Adrenal gland (tissue), 12 donors: ENCODE measurements around the gene FAM53B. TPM values are rescaled to one million over a fixed set of nuclear protein-coding genes. Genes with fewer than 3 reads are reported as not detected.

Experiments used
- DNase-seq, 7 donors: peaks; one replicate each; pipeline ENCODE4 v3.0.0-alpha.2; 2019 to 2020
- H3K27ac ChIP-seq, 5 donors: fragments of 200-600 bp; sonication (generic) in 4 of 5; 1 replicate in 3 of 5; 2 replicates in 2 of 5; pipeline versions ENCODE4 v1.5.1 to v1.8.0; 2016 to 2020; ENCODE audit warnings: mild to moderate bottlenecking in 1 of 5
- H3K27me3 ChIP-seq: fragments of 200-600 bp; 2 replicates; pipeline ENCODE4 v1.8.0; 2021
- H3K36me3 ChIP-seq, 2 donors: fragments of 200-600 bp; replicated peaks in 1 of 2; 1 replicate in 1 of 2; 2 replicates in 1 of 2; pipeline versions ENCODE4 v1.5.1 to v1.8.0; 2018 to 2022
- H3K4me1 ChIP-seq, 2 donors: fragments of 200-600 bp; replicated peaks in 1 of 2; 1 replicate in 1 of 2; 2 replicates in 1 of 2; pipeline versions ENCODE4 v1.5.1 to v1.8.0; 2018 to 2021
- H3K4me3 ChIP-seq, 4 donors: fragments of 200-600 bp; sonication (generic) in 3 of 4; one replicate each; pipeline ENCODE4 v1.5.1; 2016 to 2018
- H3K9me3 ChIP-seq, 3 donors: fragments of 200-600 bp; sonication (generic) in 1 of 3; replicated peaks in 1 of 3; 1 replicate in 2 of 3; 2 replicates in 1 of 3; pipeline versions ENCODE4 v1.5.1 to v1.8.0; 2016 to 2021
- POLR2A ChIP-seq, 2 donors: fragments of 450-650 bp; IDR thresholded peaks; one replicate each; pipeline ENCODE4 v1.6.1; 2017; ENCODE audit warnings: antibody characterized with exemption in 2 of 2, mild to moderate bottlenecking in 2 of 2, moderate library complexity in 1 of 2
- WGBS, 4 donors: extraction: QIAGEN DNeasy Blood & Tissue Kit in 2 of 4; methylation state at CpG; one replicate each; pipeline versions ENCODE4 v1.1.5 to v1.1.7; 2013 to 2017; 5-methylcytosine and 5-hydroxymethylcytosine counted together
- intact Hi-C, 2 donors: fragments of 100-400 bp; cut with DNase I; formaldehyde crosslinking; loops; one replicate each; pipeline versions ENCODE4 v1.14.1 to v1.15.0; 2022 to 2023
- polyA plus RNA-seq, 3 donors: library from polyadenylated mRNA; stranded (reverse); fragments of 200-250 nt in 2 of 3; fragments of 350-450 nt in 1 of 3; fragmentation: Illumina TruSeq in 1 of 3; extraction: RNeasy Lipid Tissue Mini Kit (QIAGEN cat#74804) in 1 of 3; gene quantifications; one replicate each; pipeline ENCODE4 v1.2.3, GENCODE V29; 2013 to 2014
- total RNA-seq, 9 donors: library from RNA; depleted of rRNA in 4 of 9; stranded (reverse); fragments of >200 nt in 4 of 9; fragments of 120-200 nt in 1 of 9; fragmentation: NEBNext Ultra II Directional in 1 of 9; extraction: Animal tissue kit (Norgen Biotek cat#: 25700) in 1 of 9; gene quantifications; one replicate each; pipeline versions ENCODE4 v1.1.0 to v1.2.4, GENCODE V29; 2013 to 2023
- TF ChIP-seq, protein P1 (sequence below), 6 experiments: fragments of 450-650 bp in 4 of 6; fragments of 200-600 bp in 2 of 6; sonication (generic) in 1 of 6; IDR thresholded peaks; 1 replicate in 5 of 6; 2 replicates in 1 of 6; pipeline versions ENCODE4 v1.5.1 to v1.8.0; 2016 to 2021; ENCODE audit warnings: antibody characterized with exemption in 6 of 6, mild to moderate bottlenecking in 2 of 6, moderate library complexity in 1 of 6
- donor health status: healthy with polysubstance abuse.
- donor health status: Bipolar disorder and iron deficiency.
- donor health status: DM: yes; HTN: yes; CAD: no.
- donor health status: DM: no; HTN: no; CAD: no.
- donor health status: DM: no; HTN: no; CAD: no.
- donor health status: DM: yes; HTN: yes; CAD: no.

FAM53B gene
- total and polyA plus RNA-seq, 12 donors, result 15.1 to 90.9 (median 65.5) TPM

DNA sequence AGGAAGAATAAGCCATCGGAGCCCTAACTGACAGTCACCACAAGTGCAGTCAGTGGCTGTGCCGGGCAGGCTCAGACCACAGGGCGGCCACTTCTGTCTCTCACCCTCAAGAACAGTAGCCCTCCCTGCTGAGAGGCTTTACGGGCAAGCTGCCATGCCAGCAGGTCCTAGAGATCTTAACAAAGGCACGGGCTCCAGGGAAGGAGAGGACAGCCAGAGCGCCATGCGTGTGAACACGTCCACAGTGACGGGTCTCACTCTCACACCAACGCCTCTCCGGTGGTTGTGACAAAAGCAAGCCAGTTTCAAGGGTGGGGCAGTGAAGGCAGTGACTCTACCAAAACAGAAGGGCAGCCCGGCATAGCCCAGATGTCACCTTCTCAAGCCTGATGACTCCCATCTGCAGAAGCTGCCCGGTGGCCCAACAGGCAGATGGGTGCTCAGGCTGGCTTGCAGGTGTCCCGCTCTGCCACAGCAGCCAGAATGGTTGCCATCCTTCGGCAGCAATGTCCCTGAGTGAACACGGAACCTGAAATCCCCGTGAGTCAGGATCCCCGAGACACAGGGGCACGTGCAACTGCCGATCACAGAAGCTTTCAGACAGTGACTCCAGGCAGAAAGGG lies 102.0 kb downstream of the FAM53B start:
- H3K4me1 ChIP-seq, result peaks cover 35 to 62% of the 10 kb centered on the region in 2 donors
- WGBS, 4 donors, result 92 to 98% (median 92%) methylated on average over 7 to 20 of the region's 20 CpGs
- intact Hi-C loops, result loop anchor here in 1 of 2 donors (10.0 kb wide), 1 partner anchor 93 kb away; no protein-coding TSS in a partner anchor

DNA sequence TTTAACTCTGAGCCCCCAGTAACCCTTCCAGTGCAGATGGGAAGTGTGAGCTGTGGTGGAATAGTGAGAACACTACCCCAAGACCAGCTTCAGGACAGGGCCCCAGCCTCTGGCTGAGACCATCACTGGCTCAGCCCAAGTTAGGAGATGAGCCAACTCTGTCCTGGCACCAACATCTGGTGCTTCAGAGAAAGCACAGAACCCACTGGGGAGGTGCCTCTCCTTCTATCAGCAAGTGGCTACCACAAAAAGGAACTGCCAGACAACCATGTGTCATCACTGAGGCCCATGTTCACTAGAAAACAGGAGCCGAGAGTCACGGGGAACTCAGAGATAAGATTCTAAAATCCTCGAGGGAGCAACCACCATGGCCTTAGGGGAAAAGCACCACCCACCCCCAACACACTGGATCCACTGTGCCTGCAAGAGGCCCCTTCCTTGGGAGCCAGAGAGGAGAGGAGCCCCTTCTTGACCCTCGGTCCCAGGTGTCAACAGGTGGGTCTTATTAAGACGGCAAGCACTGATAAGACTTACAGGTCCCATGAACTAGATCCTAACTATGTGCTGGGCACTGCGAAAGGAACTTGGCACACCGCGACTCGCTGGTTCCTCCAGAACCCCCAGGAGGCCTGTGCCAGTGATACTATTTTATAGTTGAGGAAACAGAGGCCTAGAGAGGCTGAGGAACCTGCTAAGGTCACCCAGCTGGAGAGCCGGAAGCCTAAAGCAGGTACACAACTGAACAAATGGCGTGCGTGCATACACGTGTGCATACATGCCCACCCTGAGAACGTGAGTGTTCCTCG lies 102.7 kb downstream of the FAM53B start:
- Histone ChIP-seq H3K27me3 (no peaks in the 10 kb centered on the region), H3K36me3 (no peaks in the 10 kb centered on the region), H3K4me3 (no peak overlapping the region), H3K9me3 (no peaks in the 10 kb centered on the region), H3K4me1 (peaks cover 28 to 59% of the 10 kb centered on the region in 2 donors), H3K27ac (peak overlapping the region in 4 of 5 donors; percentile 52 to 80 (median 66))
- WGBS, 4 donors, result 61 to 75% (median 66%) methylated on average over 8 to 15 of the region's 15 CpGs
- intact Hi-C loops, result loop anchor here in 1 of 2 donors (10.0 kb wide), 1 partner anchor 93 kb away; no protein-coding TSS in a partner anchor
- DNase-seq, result peak in 6 of 7 donors; percentile 68 to 85 (median 79)
- TF ChIP-seq, protein P1, sequence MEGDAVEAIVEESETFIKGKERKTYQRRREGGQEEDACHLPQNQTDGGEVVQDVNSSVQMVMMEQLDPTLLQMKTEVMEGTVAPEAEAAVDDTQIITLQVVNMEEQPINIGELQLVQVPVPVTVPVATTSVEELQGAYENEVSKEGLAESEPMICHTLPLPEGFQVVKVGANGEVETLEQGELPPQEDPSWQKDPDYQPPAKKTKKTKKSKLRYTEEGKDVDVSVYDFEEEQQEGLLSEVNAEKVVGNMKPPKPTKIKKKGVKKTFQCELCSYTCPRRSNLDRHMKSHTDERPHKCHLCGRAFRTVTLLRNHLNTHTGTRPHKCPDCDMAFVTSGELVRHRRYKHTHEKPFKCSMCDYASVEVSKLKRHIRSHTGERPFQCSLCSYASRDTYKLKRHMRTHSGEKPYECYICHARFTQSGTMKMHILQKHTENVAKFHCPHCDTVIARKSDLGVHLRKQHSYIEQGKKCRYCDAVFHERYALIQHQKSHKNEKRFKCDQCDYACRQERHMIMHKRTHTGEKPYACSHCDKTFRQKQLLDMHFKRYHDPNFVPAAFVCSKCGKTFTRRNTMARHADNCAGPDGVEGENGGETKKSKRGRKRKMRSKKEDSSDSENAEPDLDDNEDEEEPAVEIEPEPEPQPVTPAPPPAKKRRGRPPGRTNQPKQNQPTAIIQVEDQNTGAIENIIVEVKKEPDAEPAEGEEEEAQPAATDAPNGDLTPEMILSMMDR (IDR thresholded peaks at IDR 0.05), result no peak
- no peak for TF ChIP-seq POLR2A (IDR thresholded peaks at IDR 0.05)

More for the DNA sequence above, 102.0 kb downstream of the FAM53B start:
- Histone ChIP-seq H3K9me3 (no peaks in the 10 kb centered on the region), H3K27ac (peak overlapping the region in 4 of 5 donors; percentile 52 to 80 (median 66)), H3K4me3 (no peak overlapping the region), H3K36me3 (no peaks in the 10 kb centered on the region), H3K27me3 (no peaks in the 10 kb centered on the region)
- DNase-seq, result no peak
- no peak for TF ChIP-seq POLR2A (IDR thresholded peaks at IDR 0.05)

DNA sequence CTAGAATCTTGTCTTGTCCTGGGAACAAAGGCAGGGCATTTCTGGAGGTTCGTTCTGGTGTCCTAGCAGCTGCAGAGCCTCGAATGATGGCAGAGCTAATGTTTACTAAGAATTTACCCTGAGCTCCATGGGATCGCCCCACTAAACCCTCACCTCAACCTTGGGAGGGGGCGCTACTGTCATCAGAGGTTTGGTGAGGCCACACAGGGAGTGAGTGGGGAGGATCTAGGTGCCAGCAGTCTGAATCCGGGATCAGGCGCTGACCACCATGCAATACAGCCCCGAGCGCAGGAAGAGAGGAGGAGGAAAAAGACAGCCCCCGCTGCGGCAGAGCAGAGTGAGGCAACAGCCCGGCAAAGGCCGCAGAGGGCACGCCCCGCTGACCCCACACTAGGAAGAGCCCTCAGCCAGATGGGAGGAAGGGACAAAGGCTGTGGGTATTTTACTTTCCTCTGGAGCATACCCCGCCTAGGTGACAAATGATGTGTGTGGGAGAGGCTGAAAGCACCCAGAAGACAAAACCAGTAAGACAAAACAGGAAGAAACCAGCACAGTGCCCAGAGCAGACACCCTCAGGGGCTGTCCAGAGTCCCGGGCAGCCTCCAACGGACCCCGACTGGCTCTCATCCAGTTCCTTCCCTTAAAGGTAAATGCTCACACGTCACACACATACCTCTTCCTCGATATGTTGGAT lies 103.5 kb downstream of the FAM53B start:
- TF ChIP-seq POLR2A (IDR thresholded peaks at IDR 0.05), result no peak
- TF ChIP-seq, protein P1 (IDR thresholded peaks at IDR 0.05), result no peak
- DNase-seq, result peak in 1 of 7 donors; percentile 54
- H3K4me3 ChIP-seq, result no peak overlapping the region
- H3K27ac ChIP-seq, result peak overlapping the region in 4 of 5 donors; percentile 18 to 80 (median 66)
- WGBS, 4 donors, result 50 to 55% (median 52%) methylated on average over 20 of the region's 20 CpGs
- H3K36me3 ChIP-seq, result no peaks in the 10 kb centered on the region
- no peaks in the 10 kb centered on the region for H3K27me3 ChIP-seq
- intact Hi-C loops, result loop anchor here in 1 of 2 donors (10.0 kb wide), 1 partner anchor 94 kb away; no protein-coding TSS in a partner anchor
- H3K4me1 ChIP-seq, result peaks cover 20 to 59% of the 10 kb centered on the region in 2 donors
- H3K9me3 ChIP-seq, result no peaks in the 10 kb centered on the region

DNA sequence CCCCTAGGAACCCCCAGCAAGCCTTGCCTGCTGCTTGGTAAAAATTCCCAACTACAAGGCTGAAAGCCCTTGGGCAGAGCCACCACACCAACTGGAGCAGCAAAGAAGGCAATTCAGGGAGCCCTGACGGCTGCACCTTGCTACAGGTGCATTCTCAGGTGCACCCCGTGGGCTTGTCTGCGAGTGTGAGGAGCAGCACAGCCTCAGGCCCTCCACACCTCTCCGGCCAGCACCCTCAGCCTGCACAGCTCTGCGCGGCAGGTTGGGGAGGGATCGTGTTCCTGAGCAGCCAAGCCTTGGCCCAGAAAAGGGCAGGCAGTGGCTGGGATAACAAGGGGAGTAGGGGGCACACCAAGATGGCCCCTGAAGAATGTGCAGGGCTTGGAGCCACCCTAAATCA lies 104.1 kb downstream of the FAM53B start:
- DNase-seq, result no peak
- Histone ChIP-seq H3K27ac (peak overlapping the region in 2 of 5 donors; percentile 76 to 80), H3K9me3 (no peaks in the 10 kb centered on the region), H3K36me3 (no peaks in the 10 kb centered on the region), H3K27me3 (no peaks in the 10 kb centered on the region), H3K4me1 (peaks cover 17 to 55% of the 10 kb centered on the region in 2 donors), H3K4me3 (no peak overlapping the region)
- intact Hi-C loops, result loop anchor here in 1 of 2 donors (10.0 kb wide), 1 partner anchor 95 kb away; no protein-coding TSS in a partner anchor
- WGBS, 4 donors, result 79 to 93% (median 87%) methylated on average over 7 of the region's 7 CpGs
- TF ChIP-seq POLR2A (IDR thresholded peaks at IDR 0.05), result no peak
- TF ChIP-seq, protein P1 (IDR thresholded peaks at IDR 0.05), result no peak
